Neutrophil (primary cell): ENCODE measurements around the gene RHOT1.
"Not testable (repeated sequence)": the region's sequence is repeated elsewhere in the genome, so short reads cannot be mapped to it uniquely, and the experiment has no call there.

ENCODE experiments used
- H3K27ac ChIP-seq: fragments of 200-600 bp; sonication (generic); 2 replicates; pipeline ENCODE4 v1.5.1; 2016; ENCODE audit warnings: mild to moderate bottlenecking, moderate library complexity
- H3K27me3 ChIP-seq: fragments of 200-600 bp; sonication (generic); 2 replicates; pipeline ENCODE4 v1.6.0; 2016; ENCODE audit warnings: mild to moderate bottlenecking
- H3K36me3 ChIP-seq: fragments of 200-600 bp; sonication (generic); 2 replicates; pipeline ENCODE4 v1.5.1; 2017
- H3K4me1 ChIP-seq, 2 experiments: fragments of 200-600 bp in 1 of 2; sonication (generic) in 1 of 2; 1 replicate in 1 of 2; 2 replicates in 1 of 2; pipeline versions ENCODE4 v1.5.1 to v1.6.1; 2013 to 2016; ENCODE audit warnings: low read depth in 1 of 2, low read length in 1 of 2, mild to moderate bottlenecking in 1 of 2, moderate library complexity in 1 of 2; ENCODE audit not compliant: control insufficient read depth in 1 of 2, insufficient read depth in 1 of 2
- H3K4me3 ChIP-seq, 2 experiments: fragments of 200-600 bp in 1 of 2; sonication (generic) in 1 of 2; 1 replicate in 1 of 2; 2 replicates in 1 of 2; pipeline ENCODE4 v1.5.1; 2013 to 2016; ENCODE audit warnings: low read depth in 1 of 2, low read length in 1 of 2, mild to moderate bottlenecking in 1 of 2, moderate library complexity in 1 of 2
- H3K9me3 ChIP-seq: fragments of 200-600 bp; sonication (generic); 2 replicates; pipeline ENCODE4 v1.5.1; 2016
- CTCF ChIP-seq: fragments of 200-600 bp; sonication (generic); IDR thresholded peaks from 2 replicates; pipeline ENCODE4 v1.5.1; 2016; ENCODE audit warnings: antibody characterized with exemption

RHOT1 gene

GRCh38 chr17:32174889-32175288 is 32.6 kb downstream of the RHOT1 start:
- Histone ChIP-seq H3K27ac (peak overlapping the region; percentile 31), H3K4me1 (no peaks in the 10 kb centered on the region), H3K36me3 (peaks cover 71% of the 10 kb centered on the region), H3K4me3 (no peak overlapping the region), H3K27me3 (no peaks in the 10 kb centered on the region), H3K9me3 (no peaks in the 10 kb centered on the region)
- no peak for TF ChIP-seq CTCF

DNA sequence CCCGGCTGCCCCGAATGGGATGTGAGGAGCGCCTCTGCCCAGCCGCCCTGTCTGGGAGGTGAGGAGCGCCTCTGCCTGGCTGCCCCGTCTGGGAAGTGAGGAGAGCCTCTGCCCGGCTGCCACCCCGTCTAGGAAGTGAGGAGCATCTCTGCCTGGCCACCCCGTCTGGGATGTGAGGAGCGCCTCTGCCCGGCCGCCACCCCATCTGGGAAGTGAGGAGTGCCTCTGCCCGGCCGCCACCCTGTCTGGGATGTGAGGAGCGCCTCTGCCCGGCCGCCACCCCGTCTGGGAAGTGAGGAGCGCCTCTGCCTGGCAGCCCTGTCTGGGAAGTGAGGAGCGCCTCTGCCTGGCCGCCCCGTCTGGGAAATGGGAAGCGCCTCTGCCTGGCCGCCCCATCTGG is 36.4 kb downstream of the RHOT1 start:
- not testable (repeated sequence) for H3K27me3 ChIP-seq, H3K9me3 ChIP-seq, H3K4me3 ChIP-seq, H3K4me1 ChIP-seq, H3K27ac ChIP-seq
- peaks cover 78% of the 10 kb centered on the region for H3K36me3 ChIP-seq

GRCh38 chr17:32179103-32179502 is 36.8 kb downstream of the RHOT1 start:
- H3K4me1 ChIP-seq, H3K4me3 ChIP-seq, H3K27me3 ChIP-seq, H3K27ac ChIP-seq, H3K9me3 ChIP-seq: not testable (repeated sequence)
- peaks cover 76% of the 10 kb centered on the region for H3K36me3 ChIP-seq

DNA sequence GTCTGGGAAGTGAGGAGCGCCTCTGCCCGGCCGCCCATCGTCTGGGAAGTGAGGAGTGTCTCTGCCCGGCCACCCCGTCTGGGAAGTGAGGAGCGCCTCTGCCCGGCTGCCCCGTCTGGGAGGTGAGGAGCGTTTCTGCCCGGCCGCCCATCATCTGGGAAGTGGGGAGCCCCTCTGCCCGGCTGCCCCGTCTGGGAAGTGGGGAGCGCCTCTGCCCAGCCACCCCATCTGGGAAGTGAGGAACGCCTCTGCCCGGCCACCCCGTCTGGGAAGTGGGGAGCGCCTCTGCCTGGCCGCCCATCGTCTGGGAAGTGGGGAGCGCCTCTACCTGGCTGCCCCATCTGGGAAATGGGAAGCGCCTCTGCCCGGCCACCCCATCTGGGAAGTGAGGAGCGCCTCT is 37.2 kb downstream of the RHOT1 start:
- not testable (repeated sequence) for H3K4me3 ChIP-seq, H3K27me3 ChIP-seq, H3K27ac ChIP-seq, H3K4me1 ChIP-seq, H3K9me3 ChIP-seq
- H3K36me3 ChIP-seq: peaks cover 73% of the 10 kb centered on the region

DNA sequence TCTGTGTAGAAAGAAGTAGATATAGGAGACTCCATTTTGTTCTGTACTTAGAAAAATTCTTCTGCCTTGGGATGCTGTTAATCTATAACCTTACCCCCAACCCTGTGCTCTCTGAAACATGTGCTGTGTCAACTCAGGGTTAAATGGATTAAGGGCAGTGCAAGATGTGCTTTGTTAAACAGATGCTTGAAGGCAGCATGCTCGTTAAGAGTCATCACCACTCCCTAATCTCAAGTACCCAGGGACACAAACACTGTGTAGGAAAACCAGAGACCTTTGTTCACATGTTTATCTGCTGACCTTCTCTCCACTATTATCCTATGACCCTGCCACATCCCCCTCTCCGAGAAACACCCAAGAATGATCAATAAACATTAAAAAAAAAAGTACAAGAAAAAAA is 38.0 kb downstream of the RHOT1 start:
- H3K4me1 ChIP-seq, H3K27me3 ChIP-seq: not testable (repeated sequence)
- peaks cover 73% of the 10 kb centered on the region for H3K36me3 ChIP-seq

DNA sequence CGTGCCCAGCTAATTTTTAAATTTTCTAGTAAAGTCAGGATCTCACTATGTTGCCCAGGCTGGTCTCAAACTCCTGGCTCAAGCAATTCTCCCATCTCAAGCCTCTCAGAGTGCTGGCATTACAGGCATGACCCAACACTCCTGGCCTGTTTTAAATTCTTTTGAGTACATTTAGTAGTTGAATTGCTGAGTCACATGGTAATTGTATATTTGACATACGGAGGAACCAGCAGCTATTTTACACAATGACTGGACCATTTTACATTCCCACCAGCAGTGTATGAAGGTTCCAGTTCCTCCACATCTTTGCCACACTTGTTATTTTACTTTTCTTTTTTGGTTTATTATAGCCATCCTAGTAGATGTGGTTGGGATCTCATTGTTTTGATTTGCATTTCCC is 43.6 kb downstream of the RHOT1 start:
- Histone ChIP-seq H3K4me3 (no peak overlapping the region), H3K27ac (no peak overlapping the region), H3K4me1 (peaks cover 3 to 6% of the 10 kb centered on the region in 2 experiments), H3K27me3 (no peaks in the 10 kb centered on the region), H3K9me3 (no peaks in the 10 kb centered on the region), H3K36me3 (peaks cover 75% of the 10 kb centered on the region)
- TF ChIP-seq CTCF: no peak

More for the DNA sequence above, 38.0 kb downstream of the RHOT1 start:
- H3K27ac ChIP-seq, H3K4me3 ChIP-seq, H3K9me3 ChIP-seq: not testable (repeated sequence)

GRCh38 chr17:32187271-32187670 is 45.0 kb downstream of the RHOT1 start:
- Histone ChIP-seq H3K27ac (no peak overlapping the region), H3K4me3 (no peak overlapping the region), H3K4me1 (peaks cover 3 to 6% of the 10 kb centered on the region in 2 experiments), H3K27me3 (no peaks in the 10 kb centered on the region), H3K9me3 (no peaks in the 10 kb centered on the region), H3K36me3 (peaks cover 68% of the 10 kb centered on the region)
- TF ChIP-seq CTCF: no peak

DNA sequence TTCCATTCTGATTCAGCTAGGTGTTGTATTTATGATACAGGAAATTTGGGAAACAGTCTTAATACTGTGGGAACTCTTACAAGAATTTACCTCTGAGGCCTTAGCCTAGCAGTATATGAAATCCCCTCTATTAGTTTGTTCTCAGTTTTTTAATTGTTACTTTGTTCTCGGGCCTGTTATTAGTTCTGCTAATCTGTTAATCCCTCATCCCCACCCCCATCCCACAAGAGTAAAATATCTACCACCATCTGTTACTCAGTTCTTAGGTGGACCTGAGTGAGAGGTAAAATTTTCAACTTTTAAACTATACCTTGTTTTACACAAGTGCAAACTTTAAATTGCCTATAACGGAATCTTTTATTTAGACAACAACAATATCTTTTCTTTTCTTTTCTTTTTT is 47.0 kb downstream of the RHOT1 start:
- Histone ChIP-seq H3K9me3 (no peaks in the 10 kb centered on the region), H3K27ac (no peak overlapping the region), H3K4me3 (no peak overlapping the region), H3K27me3 (no peaks in the 10 kb centered on the region), H3K4me1 (no peaks in the 10 kb centered on the region), H3K36me3 (peaks cover 76% of the 10 kb centered on the region)
- TF ChIP-seq CTCF: no peak
